Loucy (cell line): ENCODE results near the gene TPM1.

Experiments used
- CTCF ChIP-seq: fragments of 200-600 bp; sonication (generic); conservative IDR thresholded peaks from 2 replicates; pipeline ENCODE4 v1.5.1; 2014; ENCODE audit warnings: mild to moderate bottlenecking, antibody characterized with exemption, low read length
- EZH2phosphoT487 ChIP-seq: fragments of 200-600 bp; IDR thresholded peaks from 2 replicates; pipeline ENCODE4 v1.6.1; 2018; ENCODE audit warnings: antibody characterized with exemption, mild to moderate bottlenecking, moderate library complexity, borderline replicate concordance

GRCh38 chr15:63035977-63036376, 6.6 kb upstream of the TPM1 start:
- 0 out of 2 replicates have a peak, but pooled peaks have one; percentile 12 for TF ChIP-seq CTCF
- TF ChIP-seq EZH2phosphoT487: no peak
